Right lobe of liver (tissue), 4 donors: Measurements from ENCODE around the gene SCAMP2.

Source experiments
- CTCF ChIP-seq, 4 donors: fragments of 200-600 bp in 3 of 4; fragments of 450-650 bp in 1 of 4; IDR thresholded peaks; one replicate each; pipeline versions ENCODE4 v1.5.1 to v1.8.0; 2016 to 2022; ENCODE audit warnings: antibody characterized with exemption in 4 of 4, mild to moderate bottlenecking in 2 of 4
- POLR2A ChIP-seq: fragments of 450-650 bp; IDR thresholded peaks from one replicate; pipeline ENCODE4 v1.6.1; 2017; ENCODE audit warnings: antibody characterized with exemption, mild to moderate bottlenecking
- donor health status: DM: no; HTN: no; CAD: no.
- donor health status: DM: no; HTN: no; CAD: no.
- donor health status: DM: no; HTN: yes; CAD: no.

DNA sequence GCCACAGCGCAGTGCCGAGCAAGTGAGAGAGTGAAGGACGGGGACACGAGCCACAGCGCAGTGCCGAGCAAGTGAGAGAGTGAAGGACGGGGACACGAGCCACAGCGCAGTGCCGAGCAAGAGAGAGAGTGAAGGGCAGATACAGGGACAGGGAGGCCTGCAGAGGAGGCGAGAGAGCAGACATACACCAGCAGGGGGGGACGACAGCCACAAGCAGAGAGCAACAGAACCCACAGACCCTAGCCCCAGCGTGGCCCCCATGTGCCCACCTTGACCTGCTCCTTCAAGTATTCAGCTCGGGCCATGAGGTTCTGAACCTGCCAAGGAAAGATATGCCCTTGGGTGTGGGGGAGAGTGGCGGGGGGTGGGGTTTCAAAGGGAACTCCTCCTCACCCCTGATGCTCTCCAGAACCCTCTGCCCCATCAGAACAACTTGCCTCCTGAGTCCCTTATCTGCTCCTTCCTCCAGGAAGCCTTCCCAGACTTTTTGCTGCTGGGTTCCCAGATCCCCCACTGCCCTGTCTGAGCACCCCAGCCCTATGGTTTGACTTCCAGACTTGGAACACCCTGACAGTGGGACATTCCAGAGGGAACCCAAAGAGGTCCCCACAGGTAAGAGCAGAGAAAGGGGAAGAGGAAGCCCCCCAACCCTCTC lies 35.6 kb downstream of the SCAMP2 start:
- TF ChIP-seq POLR2A (no peak), CTCF (IDR thresholded peaks at IDR 0.05) (no peak)
